SU-DHL-6 (cell line): ENCODE results near the gene CPNE1.

Experiments used
- H2AFZ ChIP-seq: fragments of 200-600 bp; sonication (generic); 2 replicates; pipeline ENCODE4 v1.6.1; 2014; ENCODE audit warnings: low read depth, mild to moderate bottlenecking, moderate library complexity, mixed read lengths, antibody characterized with exemption, low read length; ENCODE audit not compliant: severe bottlenecking
- H3F3A ChIP-seq: fragments of 200-600 bp; shearing (Covaris generic); 2 replicates; pipeline ENCODE4 v1.6.0; 2016; ENCODE audit warnings: antibody characterized with exemption, mild to moderate bottlenecking; ENCODE audit not compliant: insufficient read depth
- H3K27ac ChIP-seq: fragments of 200-600 bp; sonication (generic); 2 replicates; pipeline ENCODE4 v1.5.1; 2016; ENCODE audit warnings: low read depth, mild to moderate bottlenecking, low read length, moderate library complexity, mixed read lengths
- H3K27me3 ChIP-seq: fragments of 200-600 bp; sonication (generic), shearing (Covaris generic); 2 replicates; pipeline ENCODE4 v1.6.0; 2014; ENCODE audit warnings: mild to moderate bottlenecking, low read length
- H3K36me3 ChIP-seq: fragments of 200-600 bp; sonication (generic); 2 replicates; pipeline ENCODE4 v1.6.1; 2014; ENCODE audit warnings: mild to moderate bottlenecking, low read length, mixed read lengths
- H3K4me2 ChIP-seq: fragments of 300-600, 200-600 bp; shearing (Covaris generic), sonication (generic); 2 replicates; pipeline ENCODE4 v1.6.0; 2014; ENCODE audit warnings: low read length, low read depth, mild to moderate bottlenecking; ENCODE audit not compliant: poor library complexity, severe bottlenecking
- H3K4me3 ChIP-seq: fragments of 200-600 bp; sonication (generic); 2 replicates; pipeline ENCODE4 v1.5.1; 2014; ENCODE audit warnings: antibody characterized with exemption, low read length, mild to moderate bottlenecking, mixed read lengths; ENCODE audit not compliant: insufficient read depth, poor library complexity, severe bottlenecking
- H3K79me2 ChIP-seq: fragments of 200-600 bp; sonication (generic); 2 replicates; pipeline ENCODE4 v1.6.1; 2014; ENCODE audit warnings: mild to moderate bottlenecking, low read length, moderate library complexity; ENCODE audit not compliant: insufficient read depth
- H3K9ac ChIP-seq: fragments of 200-600 bp; sonication (generic); 2 replicates; pipeline ENCODE4 v1.7.0; 2014; ENCODE audit warnings: mild to moderate bottlenecking, low read length
- H3K9me2 ChIP-seq: fragments of 200-600 bp; sonication (generic); replicated peaks from 2 replicates; pipeline ENCODE4 v1.6.1; 2014; ENCODE audit warnings: low read length; ENCODE audit not compliant: insufficient read depth
- H3K9me3 ChIP-seq: fragments of 200-600 bp; sonication (generic); 2 replicates; pipeline ENCODE4 v1.6.1; 2014; ENCODE audit warnings: low read length, mixed read lengths; ENCODE audit not compliant: insufficient read depth
- H4K20me1 ChIP-seq: fragments of 200-600 bp; sonication (generic); 2 replicates; pipeline ENCODE4 v1.6.1; 2014; ENCODE audit warnings: low read depth, mild to moderate bottlenecking, antibody characterized with exemption, low read length, moderate library complexity, mixed read lengths
- CTCF ChIP-seq: fragments of 200-600 bp; sonication (generic); IDR thresholded peaks from one replicate; pipeline ENCODE4 v1.5.1; 2017; ENCODE audit warnings: antibody characterized with exemption, mild to moderate bottlenecking, low read length, moderate library complexity; ENCODE audit not compliant: insufficient read depth, poor library complexity, severe bottlenecking
- EZH2phosphoT487 ChIP-seq: fragments of 200-600 bp; sonication (generic), shearing (Covaris generic); conservative IDR thresholded peaks from 2 replicates; pipeline ENCODE4 v1.6.1; 2018; ENCODE audit warnings: mild to moderate bottlenecking, antibody characterized with exemption, low read length, moderate library complexity, mixed read lengths

CPNE1 gene

DNA sequence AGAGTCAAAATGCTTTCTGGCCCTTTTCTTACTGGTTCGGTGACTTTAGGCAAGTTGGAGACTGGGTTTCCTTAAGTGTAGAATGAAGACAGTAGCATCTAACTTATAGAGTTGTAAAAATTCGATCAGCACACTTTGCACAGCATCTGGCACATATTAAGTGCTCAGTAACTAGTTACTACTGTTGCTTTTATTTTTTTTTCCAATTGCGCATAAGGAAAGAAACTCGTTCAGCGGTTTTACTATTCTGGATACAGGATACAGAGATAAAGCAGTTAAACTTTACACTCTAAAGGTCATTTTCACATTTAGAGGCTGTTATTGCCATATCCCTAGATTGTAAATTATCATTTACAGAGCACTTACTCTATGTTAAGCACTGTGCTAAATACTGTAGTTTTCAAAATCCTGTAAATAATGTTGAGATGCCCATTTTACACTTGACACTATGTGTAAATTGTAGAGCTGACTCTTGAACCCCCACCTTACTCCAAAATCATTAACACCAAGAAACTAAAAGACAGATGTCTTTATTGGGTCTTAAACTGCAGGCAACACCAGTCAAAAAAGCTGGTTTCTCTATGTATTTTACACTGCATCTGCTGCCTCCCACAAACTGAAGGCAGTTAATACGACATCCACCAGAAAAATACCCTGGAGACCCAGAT, 35.4 kb upstream of the CPNE1 start:
- TF ChIP-seq EZH2phosphoT487 (no peak), CTCF (no peak)
- H3K9me2 ChIP-seq, result no peaks in the 10 kb centered on the region
- H3K79me2 ChIP-seq, result peaks cover 26% of the 10 kb centered on the region; the same call in 1 of the 2 replicates
- peaks cover 8% of the 10 kb centered on the region for H4K20me1 ChIP-seq
- peak overlapping the region; percentile 93 for H2AFZ ChIP-seq
- peaks cover 23% of the 10 kb centered on the region for H3K36me3 ChIP-seq
- peak overlapping the region; percentile 92 for H3K4me3 ChIP-seq
- H3K27me3 ChIP-seq, result no peaks in the 10 kb centered on the region
- peak overlapping the region; percentile 70 for H3K27ac ChIP-seq
- peak overlapping the region; percentile 67 for H3K4me2 ChIP-seq
- H3K9me3 ChIP-seq, result no peaks in the 10 kb centered on the region
- peak overlapping the region; percentile 93 for H3K9ac ChIP-seq
- H3F3A ChIP-seq, result peaks cover 68% of the 10 kb centered on the region

DNA sequence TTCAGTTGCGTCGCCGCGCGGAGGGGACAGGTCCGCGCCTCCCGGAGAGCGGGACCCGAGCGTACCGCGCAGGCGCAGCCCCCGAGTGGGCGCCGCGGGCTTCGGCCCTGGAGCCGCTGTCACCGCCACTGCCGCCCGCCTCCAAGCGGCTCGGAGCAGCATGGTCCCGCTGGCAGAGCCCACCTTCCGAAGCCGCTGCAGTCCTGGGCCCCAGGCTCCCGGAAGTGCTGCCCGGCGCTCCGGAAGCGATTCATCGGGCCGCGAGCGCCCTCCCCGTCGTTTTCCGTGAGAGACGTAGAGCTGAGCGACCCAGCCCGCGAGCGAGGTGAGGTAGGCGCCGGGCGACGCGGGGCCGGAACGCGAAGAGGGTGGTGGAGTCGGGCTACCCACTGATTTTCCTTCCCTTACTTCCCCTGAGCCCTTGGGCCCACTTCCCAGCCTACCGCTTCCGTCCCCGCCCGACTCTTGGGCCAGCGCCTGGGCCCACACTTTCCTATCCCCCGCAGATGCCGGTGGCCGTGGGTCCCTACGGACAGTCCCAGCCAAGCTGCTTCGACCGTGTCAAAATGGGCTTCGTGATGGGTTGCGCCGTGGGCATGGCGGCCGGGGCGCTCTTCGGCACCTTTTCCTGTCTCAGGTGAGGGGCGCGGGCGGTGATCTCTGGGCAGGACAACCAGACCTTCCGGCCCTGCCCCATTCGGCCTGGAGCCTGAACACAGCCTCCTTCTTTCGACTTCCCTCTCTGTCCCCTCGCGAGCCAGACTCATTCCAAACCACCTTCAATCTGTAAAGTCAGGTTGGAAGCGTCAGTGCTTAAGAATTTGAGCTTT, 34.6 kb upstream of the CPNE1 start, which contains the start of the genes NFS1 and ROMO1:
TSS of gene NFS1 (minus strand) at position 226 of the 830 bp plus-strand sequence. CDS start at position 162, 64 bp downstream.
TSS of gene ROMO1 (plus strand) at position 279 of the 830 bp plus-strand sequence. CDS start at position 507, 228 bp downstream.
- Histone ChIP-seq H3F3A (peaks cover 60% of the 10 kb centered on the region), H3K9me3 (no peaks in the 10 kb centered on the region), H4K20me1 (peaks cover under 1% of the 10 kb centered on the region), H3K27me3 (no peaks in the 10 kb centered on the region), H3K27ac (peak within 1 kb of the TSS; percentile 70), H3K9me2 (no peaks in the 10 kb centered on the region), H2AFZ (peak within 1 kb of the TSS; percentile 93), H3K4me3 (peak within 1 kb of the TSS; percentile 92), H3K79me2 (peaks cover 26% of the 10 kb centered on the region; the same call in 1 of the 2 replicates), H3K36me3 (peaks cover 16% of the 10 kb centered on the region), H3K9ac (peak within 1 kb of the TSS; percentile 93), H3K4me2 (peak within 1 kb of the TSS; percentile 67)
- TF ChIP-seq CTCF (no peak), EZH2phosphoT487 (no peak)

- H3K4me3 ChIP-seq, result peak overlapping the region; percentile 92
- peaks cover 8% of the 10 kb centered on the region; the same call in 1 of the 2 replicates for H3K36me3 ChIP-seq
These were observed 33.8 kb upstream of the CPNE1 start for GRCh38 chr20:35698298-35699126.

More at GRCh38 chr20:35698298-35699126, 33.8 kb upstream of the CPNE1 start:
- peak overlapping the region; percentile 93 for H3K9ac ChIP-seq
- TF ChIP-seq CTCF (no peak), EZH2phosphoT487 (no peak)
- H3K27me3 ChIP-seq, result no peaks in the 10 kb centered on the region
- no peaks in the 10 kb centered on the region; the same call in 1 of the 2 replicates for H4K20me1 ChIP-seq
- H3K9me2 ChIP-seq, result no peaks in the 10 kb centered on the region
- peaks cover 52% of the 10 kb centered on the region for H3F3A ChIP-seq
- peak overlapping the region; percentile 93 for H2AFZ ChIP-seq
- H3K27ac ChIP-seq, result peak overlapping the region; percentile 70
- H3K4me2 ChIP-seq, result peak overlapping the region; percentile 67
- peaks cover 26% of the 10 kb centered on the region; the same call in 1 of the 2 replicates for H3K79me2 ChIP-seq
- H3K9me3 ChIP-seq, result no peaks in the 10 kb centered on the region
